ENCODE data around the gene MTMR1.

Gene MTMR1

GRCh38 chrX:150805736-150806135, 112.5 kb downstream of the MTMR1 start:
- DNase-seq: no peak

GRCh38 chrX:150806827-150807226, 113.6 kb downstream of the MTMR1 start:
- no peak for DNase-seq

- no peak for DNase-seq
Observed at GRCh38 chrX:150813922-150814321, 120.7 kb downstream of the MTMR1 start.

All from NCI-H748 treated with DMSO at 0.1 percent for 48 hours (cell line).